ENCODE measurements around the gene PKD2L1. TPM values are rescaled to one million over a fixed set of nuclear protein-coding genes. Genes with fewer than 3 reads are reported as not detected.

Gene PKD2L1
- total and polyA plus RNA-seq, 2 of the 8 experiments (the other 6 are each of a cell fraction or from before 2014, with no cell fraction given), result 0.20 to 0.33 TPM

DNA sequence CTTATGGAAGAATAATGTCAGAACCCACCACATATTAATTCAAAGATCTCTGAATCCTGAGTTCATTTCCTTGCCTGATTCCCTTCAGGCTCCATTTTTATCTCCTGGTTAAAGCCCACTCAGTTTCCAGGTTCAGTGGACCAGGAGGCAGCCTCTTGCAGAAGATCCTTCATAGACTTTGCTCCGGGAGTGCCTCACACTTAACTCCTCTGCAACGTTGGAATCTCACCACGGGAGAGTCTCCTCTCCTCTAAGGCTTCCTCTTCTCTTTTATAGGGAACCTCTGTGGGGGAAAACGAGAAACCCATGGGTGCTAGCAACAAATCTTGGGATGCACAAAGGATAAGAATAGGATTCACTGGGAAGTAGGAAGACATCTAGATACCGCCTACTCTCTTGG is 41.8 kb downstream of the PKD2L1 start:
- Histone ChIP-seq H4K8ac (ENCODE audit: extremely low read depth, insufficient read depth, low read length) (no peak overlapping the region), H3K79me1 (ENCODE audit: low read depth, low read length) (no peaks in the 10 kb centered on the region), H2BK120ac (replicated peaks; ENCODE audit: low read depth, low read length) (no peak overlapping the region), H3K4me2 (ENCODE audit: insufficient read depth in 1 of 2, low read depth in 2 of 2, low read length in 2 of 2) (no peak overlapping the region), H3K4ac (replicated peaks; ENCODE audit: insufficient read length, low read depth, low read length) (no peak overlapping the region), H3K27me3 (replicated peaks in 1 of 4; ENCODE audit: control insufficient read depth in 3 of 4, extremely low read depth in 1 of 4, insufficient read depth in 3 of 4, low read length in 3 of 4) (no peaks in the 10 kb centered on the region), H4K5ac (ENCODE audit: insufficient read length, low read depth, low read length) (no peak overlapping the region), H2BK20ac (ENCODE audit: low read length) (no peak overlapping the region), H3K18ac (ENCODE audit: extremely low read depth, low read length) (no peak overlapping the region), H3K36me3 (ENCODE audit: control insufficient read depth in 2 of 4, insufficient read depth in 4 of 4, low read length in 3 of 4) (peaks cover 0 to 2% (median under 1%) of the 10 kb centered on the region in 4 experiments; a peak in 2 of 8 replicates), H2BK12ac (ENCODE audit: low read depth, low read length) (no peak overlapping the region), H3K23me2 (ENCODE audit: low read depth, low read length) (peaks cover 11% of the 10 kb centered on the region), H2BK5ac (ENCODE audit: low read depth, low read length) (no peak overlapping the region), H2AK5ac (ENCODE audit: low read depth, low read length) (no peak overlapping the region), H3K9ac (replicated peaks in 1 of 4; ENCODE audit: extremely low read depth in 1 of 4, low read depth in 3 of 4, low read length in 3 of 4) (no peak overlapping the region), H3K9me3 (ENCODE audit: insufficient read depth in 2 of 2, low read depth in 1 of 2, low read length in 1 of 2) (no peaks in the 10 kb centered on the region), H4K91ac (replicated peaks; ENCODE audit: insufficient read length, low read length) (no peak overlapping the region), H2AFZ (ENCODE audit: low read length) (no peak overlapping the region), H3K4me3 (ENCODE audit: extremely low read depth in 1 of 4, insufficient read depth in 2 of 4, low read depth in 3 of 4, low read length in 4 of 4) (no peak overlapping the region), H4K20me1 (replicated peaks in 1 of 2; ENCODE audit: control insufficient read depth in 1 of 2, insufficient read depth in 2 of 2, low read length in 2 of 2) (no peaks in the 10 kb centered on the region), H3K27ac (ENCODE audit: low read depth, low read length) (no peak overlapping the region), H3K23ac (ENCODE audit: insufficient read length) (no peak overlapping the region), H3K79me2 (ENCODE audit: control insufficient read depth in 1 of 2, insufficient read depth in 2 of 2, low read length in 2 of 2) (peaks cover 7 to 27% of the 10 kb centered on the region in 2 experiments; a peak in 3 of 4 replicates), H3K4me1 (replicated peaks in 1 of 4; ENCODE audit: control insufficient read depth in 3 of 4, insufficient read depth in 4 of 4, low read length in 3 of 4) (peaks cover 0 to 8% (median 4%) of the 10 kb centered on the region in 4 experiments; a peak in 4 of 7 replicates), H2BK15ac (ENCODE audit: low read length) (no peak overlapping the region), H3K14ac (ENCODE audit: insufficient read length) (no peak overlapping the region), H3K56ac (replicated peaks; ENCODE audit: insufficient read length, low read depth, low read length) (no peak overlapping the region)
- DNase-seq (ENCODE audit: low read depth in 1 of 2, low spot score in 2 of 2) (no peak), FAIRE-seq (no peak)
- ChIA-PET POLR2A (ENCODE audit: partially characterized antibody) (interaction anchor here (0.9 to 2.6 kb wide), 4 partner anchors 10 to 412 kb away, joined by 3 to 20 read pairs (median 3); no protein-coding TSS in a partner anchor), CTCF (ENCODE audit: partially characterized antibody) (interaction anchor here (0.7 to 1.2 kb wide), 2 partner anchors 9 to 16 kb away, joined by 3 read pairs; no protein-coding TSS in a partner anchor)
- 89% methylated on average over 5 of the region's 5 CpGs; no CpG with 5 or more reads in 1 of the 2 experiments for WGBS, 2 experiments (ENCODE audit: extremely low coverage in 1 of 2, insufficient coverage in 1 of 2, insufficient read length in 1 of 2, insufficient replicate concordance in 2 of 2, low coverage in 1 of 2, low lambda C conversion rate in 2 of 2, missing lambda C conversion rate in 1 of 2)
- TF ChIP-seq SP4 (IDR thresholded peaks at IDR 0.05; ENCODE audit: low read length) (no peak), FOSL1 (IDR thresholded peaks at IDR 0.05; ENCODE audit: insufficient read depth, low read depth, low read length) (no peak), CREB1 (IDR thresholded peaks at IDR 0.05) (no peak), RFX5 (IDR thresholded peaks at IDR 0.05; ENCODE audit: borderline replicate concordance, low read depth, low read length) (no peak), CBX5 (IDR thresholded peaks at IDR 0.05; ENCODE audit: low read depth, low read length) (no peak)
- TF ChIP-seq, protein P1, sequence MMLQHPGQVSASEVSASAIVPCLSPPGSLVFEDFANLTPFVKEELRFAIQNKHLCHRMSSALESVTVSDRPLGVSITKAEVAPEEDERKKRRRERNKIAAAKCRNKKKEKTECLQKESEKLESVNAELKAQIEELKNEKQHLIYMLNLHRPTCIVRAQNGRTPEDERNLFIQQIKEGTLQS (IDR thresholded peaks at IDR 0.05; ENCODE audit: insufficient read depth, low read depth, low read length), result no peak

All from H1 (cell line).